Hepatocyte (in vitro differentiated cells): ENCODE results near the gene ADAM12. TPM values are rescaled to one million over a fixed set of nuclear protein-coding genes. Genes with fewer than 3 reads are reported as not detected.

Experiments
- DNase-seq: peaks from one replicate; pipeline ENCODE4 v3.0.0-alpha.2; 2016; ENCODE audit warnings: low spot score
- H2AFZ ChIP-seq: fragments of 200-600 bp; sonication (generic); 2 replicates; pipeline ENCODE4 v1.6.0; 2016; ENCODE audit warnings: antibody characterized with exemption, mild to moderate bottlenecking
- H3K27ac ChIP-seq: fragments of 200-600 bp; sonication (generic); 2 replicates; pipeline ENCODE4 v1.5.1; 2016; ENCODE audit warnings: mild to moderate bottlenecking
- H3K27me3 ChIP-seq: fragments of 200-600 bp; sonication (generic); 2 replicates; pipeline ENCODE4 v1.6.1; 2016
- H3K36me3 ChIP-seq: fragments of 200-600 bp; sonication (generic); replicated peaks from 2 replicates; pipeline ENCODE4 v1.5.1; 2016; ENCODE audit warnings: low read depth; ENCODE audit not compliant: insufficient read depth
- H3K4me1 ChIP-seq: fragments of 200-600 bp; sonication (generic); 2 replicates; pipeline ENCODE4 v1.5.1; 2016; ENCODE audit warnings: mild to moderate bottlenecking, moderate library complexity; ENCODE audit not compliant: insufficient read depth
- H3K4me2 ChIP-seq: fragments of 200-600 bp; sonication (generic); 2 replicates; pipeline ENCODE4 v1.6.0; 2016
- H3K4me3 ChIP-seq: fragments of 200-600 bp; sonication (generic); 2 replicates; pipeline ENCODE4 v1.5.1; 2016; ENCODE audit warnings: mild to moderate bottlenecking
- H3K79me2 ChIP-seq: fragments of 200-600 bp; sonication (generic); 2 replicates; pipeline ENCODE4 v1.6.0; 2017; ENCODE audit warnings: mild to moderate bottlenecking
- H3K9me2 ChIP-seq: fragments of 200-600 bp; sonication (generic); replicated peaks from 2 replicates; pipeline ENCODE4 v1.6.0; 2017; ENCODE audit warnings: mild to moderate bottlenecking; ENCODE audit not compliant: insufficient read depth
- H3K9me3 ChIP-seq: fragments of 200-600 bp; sonication (generic); 2 replicates; pipeline ENCODE4 v1.5.1; 2016; ENCODE audit warnings: low read depth, mild to moderate bottlenecking
- H4K20me1 ChIP-seq: fragments of 200-600 bp; sonication (generic); 2 replicates; pipeline ENCODE4 v1.6.0; 2016; ENCODE audit warnings: mild to moderate bottlenecking; ENCODE audit not compliant: insufficient read depth, poor library complexity, severe bottlenecking
- EZH2 ChIP-seq: fragments of 200-600 bp; sonication (generic); IDR thresholded peaks from 2 replicates; pipeline ENCODE4 v1.6.1; 2016; ENCODE audit warnings: antibody characterized with exemption, mild to moderate bottlenecking, borderline replicate concordance
- EZH2phosphoT487 ChIP-seq: fragments of 200-600 bp; sonication (generic); IDR thresholded peaks from one replicate; pipeline ENCODE4 v1.6.1; 2018; ENCODE audit warnings: antibody characterized with exemption, mild to moderate bottlenecking, low read depth, moderate library complexity; ENCODE audit not compliant: unreplicated experiment, severe bottlenecking
- WGBS: methylation state at CpG from one replicate; pipeline ENCODE4 v1.1.6; 2016; ENCODE audit warnings: low lambda C conversion rate; ENCODE audit errors: missing lambda C conversion rate; 5-methylcytosine and 5-hydroxymethylcytosine counted together
- polyA plus RNA-seq: library from polyadenylated mRNA; unstranded; fragments of >200 nt; fragmentation: Nextera tagmentation; extraction: Ambion mirVana; gene quantifications from 2 replicates; pipeline ENCODE4 v1.2.1, GENCODE V29; 2016
- total RNA-seq: library from RNA; depleted of rRNA; stranded (reverse); fragments of >200 nt; gene quantifications from 2 replicates; pipeline ENCODE4 v1.2.3, GENCODE V29; 2014
- TF ChIP-seq, protein P1 (sequence below): fragments of 200-600 bp; sonication (generic); IDR thresholded peaks from 2 replicates; pipeline ENCODE4 v1.5.1; 2016; ENCODE audit warnings: antibody characterized with exemption, mild to moderate bottlenecking; ENCODE audit not compliant: poor library complexity

Gene ADAM12
- total and polyA plus RNA-seq, 2 experiments from 2014 or later = 4.9 to 11.3 TPM

- Histone ChIP-seq H2AFZ (no peak overlapping the region), H3K36me3 (no peaks in the 10 kb centered on the region), H3K79me2 (no peaks in the 10 kb centered on the region), H4K20me1 (no peaks in the 10 kb centered on the region), H3K4me3 (no peak overlapping the region), H3K9me3 (no peaks in the 10 kb centered on the region), H3K27me3 (no peaks in the 10 kb centered on the region), H3K4me1 (peaks cover 3% of the 10 kb centered on the region), H3K4me2 (peak overlapping the region; percentile 35), H3K27ac (peak overlapping the region; percentile 54), H3K9me2 (no peaks in the 10 kb centered on the region)
- DNase-seq = no peak
- TF ChIP-seq EZH2phosphoT487 (no peak), EZH2 (no peak)
- TF ChIP-seq, protein P1, sequence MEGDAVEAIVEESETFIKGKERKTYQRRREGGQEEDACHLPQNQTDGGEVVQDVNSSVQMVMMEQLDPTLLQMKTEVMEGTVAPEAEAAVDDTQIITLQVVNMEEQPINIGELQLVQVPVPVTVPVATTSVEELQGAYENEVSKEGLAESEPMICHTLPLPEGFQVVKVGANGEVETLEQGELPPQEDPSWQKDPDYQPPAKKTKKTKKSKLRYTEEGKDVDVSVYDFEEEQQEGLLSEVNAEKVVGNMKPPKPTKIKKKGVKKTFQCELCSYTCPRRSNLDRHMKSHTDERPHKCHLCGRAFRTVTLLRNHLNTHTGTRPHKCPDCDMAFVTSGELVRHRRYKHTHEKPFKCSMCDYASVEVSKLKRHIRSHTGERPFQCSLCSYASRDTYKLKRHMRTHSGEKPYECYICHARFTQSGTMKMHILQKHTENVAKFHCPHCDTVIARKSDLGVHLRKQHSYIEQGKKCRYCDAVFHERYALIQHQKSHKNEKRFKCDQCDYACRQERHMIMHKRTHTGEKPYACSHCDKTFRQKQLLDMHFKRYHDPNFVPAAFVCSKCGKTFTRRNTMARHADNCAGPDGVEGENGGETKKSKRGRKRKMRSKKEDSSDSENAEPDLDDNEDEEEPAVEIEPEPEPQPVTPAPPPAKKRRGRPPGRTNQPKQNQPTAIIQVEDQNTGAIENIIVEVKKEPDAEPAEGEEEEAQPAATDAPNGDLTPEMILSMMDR = no peak
- 83% methylated on average over 5 of the region's 5 CpGs for WGBS
Observed at GRCh38 chr10:126171555-126171954, 216.7 kb downstream of the ADAM12 start.

DNA sequence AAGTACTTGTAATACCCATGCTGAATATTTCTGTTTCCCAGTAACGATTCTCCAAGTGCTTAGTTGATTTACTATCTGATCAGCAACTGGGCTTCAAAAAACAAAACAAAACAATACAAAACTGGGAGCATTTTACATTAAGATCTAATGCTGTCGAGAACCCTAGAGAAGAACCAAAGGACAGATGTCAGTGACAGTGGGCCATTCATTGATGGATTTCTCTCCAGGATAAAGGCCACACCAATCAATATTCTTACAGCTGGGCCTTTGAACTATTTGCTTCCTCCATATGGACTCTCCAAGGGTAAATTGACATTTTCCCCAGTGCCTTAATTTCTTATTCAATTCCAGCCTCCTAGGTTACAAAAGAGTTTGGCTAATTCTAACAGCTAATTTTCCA lies 217.5 kb downstream of the ADAM12 start:
- Histone ChIP-seq H3K79me2 (no peaks in the 10 kb centered on the region), H3K36me3 (no peaks in the 10 kb centered on the region), H3K4me3 (no peak overlapping the region), H4K20me1 (no peaks in the 10 kb centered on the region), H3K9me3 (no peaks in the 10 kb centered on the region), H2AFZ (no peak overlapping the region), H3K4me1 (peaks cover 3% of the 10 kb centered on the region), H3K9me2 (no peaks in the 10 kb centered on the region), H3K4me2 (no peak overlapping the region), H3K27ac (no peak overlapping the region), H3K27me3 (no peaks in the 10 kb centered on the region)
- WGBS = 89% methylated on average over 2 of the region's 2 CpGs
- no peak for DNase-seq
- TF ChIP-seq EZH2 (no peak), EZH2phosphoT487 (no peak)
- TF ChIP-seq, protein P1 = no peak

DNA sequence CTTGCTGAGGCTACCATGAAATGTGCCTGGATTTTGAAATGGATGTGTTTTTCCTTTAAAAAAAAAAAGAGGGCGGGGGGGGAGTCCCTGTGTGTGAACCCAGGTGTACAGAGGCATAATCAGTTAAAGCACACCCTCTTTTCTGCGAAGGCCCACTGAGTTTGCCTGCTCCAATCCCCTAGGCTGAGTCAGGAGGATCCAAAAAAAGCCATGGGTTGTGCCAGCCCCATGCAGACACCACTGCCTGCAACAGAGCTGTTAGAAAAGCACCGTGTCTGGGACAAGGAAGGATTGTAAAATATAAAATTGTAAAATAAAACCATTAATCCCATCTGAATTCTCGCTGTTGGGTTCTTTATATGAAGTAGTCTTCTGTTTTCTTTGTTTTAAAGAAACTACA lies 217.9 kb downstream of the ADAM12 start:
- TF ChIP-seq EZH2 (no peak), EZH2phosphoT487 (no peak)
- TF ChIP-seq, protein P1 = no peak
- Histone ChIP-seq H3K4me3 (no peak overlapping the region), H3K27me3 (no peaks in the 10 kb centered on the region), H3K27ac (no peak overlapping the region), H3K9me3 (no peaks in the 10 kb centered on the region), H3K79me2 (no peaks in the 10 kb centered on the region), H3K4me1 (no peaks in the 10 kb centered on the region), H3K9me2 (no peaks in the 10 kb centered on the region), H3K36me3 (no peaks in the 10 kb centered on the region), H4K20me1 (no peaks in the 10 kb centered on the region), H3K4me2 (no peak overlapping the region), H2AFZ (no peak overlapping the region)
- 88% methylated on average over 4 of the region's 4 CpGs for WGBS
- DNase-seq = no peak

DNA sequence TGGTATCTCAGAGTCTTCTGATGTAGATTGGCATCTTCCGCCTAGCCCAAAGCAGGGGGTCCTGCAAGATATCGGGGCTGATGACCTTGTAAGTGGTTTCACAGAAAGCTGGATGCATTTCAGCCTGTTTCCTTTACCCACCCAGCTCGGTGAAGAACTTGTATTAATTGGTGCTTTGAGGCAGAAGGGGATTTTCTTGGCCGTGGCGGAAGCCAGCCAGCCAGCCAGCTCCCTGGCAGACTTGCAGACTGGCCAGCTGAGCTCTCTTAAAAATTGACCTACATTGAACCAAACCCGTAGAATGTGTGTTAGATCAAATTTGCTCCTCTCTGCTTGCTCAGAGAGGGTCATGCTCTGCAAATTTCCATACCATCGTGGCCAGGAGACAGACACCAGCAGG lies 218.4 kb downstream of the ADAM12 start:
- Histone ChIP-seq H3K9me3 (no peaks in the 10 kb centered on the region), H3K4me1 (no peaks in the 10 kb centered on the region), H3K4me2 (no peak overlapping the region), H3K4me3 (no peak overlapping the region), H3K36me3 (no peaks in the 10 kb centered on the region), H3K9me2 (no peaks in the 10 kb centered on the region), H3K27me3 (no peaks in the 10 kb centered on the region), H3K79me2 (no peaks in the 10 kb centered on the region), H2AFZ (no peak overlapping the region), H3K27ac (no peak overlapping the region), H4K20me1 (no peaks in the 10 kb centered on the region)
- DNase-seq = no peak
- no peak for TF ChIP-seq EZH2phosphoT487
- WGBS = 92% methylated on average over 7 of the region's 7 CpGs
